ENCODE results near the gene GRAP2.

GRCh38 chr22:39958949-39959639 is 58.2 kb downstream of the GRAP2 start:
- TF ChIP-seq POLR2A (IDR thresholded peaks at IDR 0.05; ENCODE audit: low read depth, low read length) (no peak), MAX (IDR thresholded peaks at IDR 0.05; ENCODE audit: insufficient read depth, insufficient read length) (no peak), JUN (IDR thresholded peaks at IDR 0.05; ENCODE audit: borderline replicate concordance, insufficient read depth, insufficient read length, low read depth) (no peak), EZH2 (IDR thresholded peaks at IDR 0.05; ENCODE audit: borderline replicate concordance, low read depth, low read length, severe bottlenecking) (no peak)
- TF ChIP-seq, protein P1, sequence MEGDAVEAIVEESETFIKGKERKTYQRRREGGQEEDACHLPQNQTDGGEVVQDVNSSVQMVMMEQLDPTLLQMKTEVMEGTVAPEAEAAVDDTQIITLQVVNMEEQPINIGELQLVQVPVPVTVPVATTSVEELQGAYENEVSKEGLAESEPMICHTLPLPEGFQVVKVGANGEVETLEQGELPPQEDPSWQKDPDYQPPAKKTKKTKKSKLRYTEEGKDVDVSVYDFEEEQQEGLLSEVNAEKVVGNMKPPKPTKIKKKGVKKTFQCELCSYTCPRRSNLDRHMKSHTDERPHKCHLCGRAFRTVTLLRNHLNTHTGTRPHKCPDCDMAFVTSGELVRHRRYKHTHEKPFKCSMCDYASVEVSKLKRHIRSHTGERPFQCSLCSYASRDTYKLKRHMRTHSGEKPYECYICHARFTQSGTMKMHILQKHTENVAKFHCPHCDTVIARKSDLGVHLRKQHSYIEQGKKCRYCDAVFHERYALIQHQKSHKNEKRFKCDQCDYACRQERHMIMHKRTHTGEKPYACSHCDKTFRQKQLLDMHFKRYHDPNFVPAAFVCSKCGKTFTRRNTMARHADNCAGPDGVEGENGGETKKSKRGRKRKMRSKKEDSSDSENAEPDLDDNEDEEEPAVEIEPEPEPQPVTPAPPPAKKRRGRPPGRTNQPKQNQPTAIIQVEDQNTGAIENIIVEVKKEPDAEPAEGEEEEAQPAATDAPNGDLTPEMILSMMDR (IDR thresholded peaks at IDR 0.05; ENCODE audit: extremely low read depth in 1 of 2, insufficient read depth in 1 of 2, low read depth in 1 of 2, low read length in 2 of 2) = no peak

Data from endothelial cell of umbilical vein (primary cell).